B cell (primary cell): Measurements from ENCODE around the gene TSC22D4.

Experiments used
- EZH2 ChIP-seq: IDR thresholded peaks from 2 replicates; pipeline ENCODE4 v1.6.1; 2012; ENCODE audit warnings: borderline replicate concordance, low read depth, mild to moderate bottlenecking, moderate library complexity, low read length; ENCODE audit not compliant: insufficient read depth, poor library complexity, severe bottlenecking
- TF ChIP-seq, protein P1 (sequence below): fragments of 200-600 bp; IDR thresholded peaks from one replicate; pipeline ENCODE4 v1.8.0; 2022; ENCODE audit warnings: antibody characterized with exemption, mild to moderate bottlenecking

GRCh38 chr7:100472854-100473499 is 6.0 kb downstream of the TSC22D4 start:
- TF ChIP-seq, protein P1, sequence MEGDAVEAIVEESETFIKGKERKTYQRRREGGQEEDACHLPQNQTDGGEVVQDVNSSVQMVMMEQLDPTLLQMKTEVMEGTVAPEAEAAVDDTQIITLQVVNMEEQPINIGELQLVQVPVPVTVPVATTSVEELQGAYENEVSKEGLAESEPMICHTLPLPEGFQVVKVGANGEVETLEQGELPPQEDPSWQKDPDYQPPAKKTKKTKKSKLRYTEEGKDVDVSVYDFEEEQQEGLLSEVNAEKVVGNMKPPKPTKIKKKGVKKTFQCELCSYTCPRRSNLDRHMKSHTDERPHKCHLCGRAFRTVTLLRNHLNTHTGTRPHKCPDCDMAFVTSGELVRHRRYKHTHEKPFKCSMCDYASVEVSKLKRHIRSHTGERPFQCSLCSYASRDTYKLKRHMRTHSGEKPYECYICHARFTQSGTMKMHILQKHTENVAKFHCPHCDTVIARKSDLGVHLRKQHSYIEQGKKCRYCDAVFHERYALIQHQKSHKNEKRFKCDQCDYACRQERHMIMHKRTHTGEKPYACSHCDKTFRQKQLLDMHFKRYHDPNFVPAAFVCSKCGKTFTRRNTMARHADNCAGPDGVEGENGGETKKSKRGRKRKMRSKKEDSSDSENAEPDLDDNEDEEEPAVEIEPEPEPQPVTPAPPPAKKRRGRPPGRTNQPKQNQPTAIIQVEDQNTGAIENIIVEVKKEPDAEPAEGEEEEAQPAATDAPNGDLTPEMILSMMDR = no peak
- TF ChIP-seq EZH2 = no peak
